ENCODE results near the gene CACNB3. TPM values are rescaled to one million over a fixed set of nuclear protein-coding genes. Genes with fewer than 3 reads are reported as not detected.

The CACNB3 gene
- polyA plus RNA-seq, 1 donor from 2014 or later = 123 TPM

GRCh38 chr12:48773686-48774085, 44.6 kb upstream of the CACNB3 start:
- Histone ChIP-seq H3K36me3 (ENCODE audit: insufficient read depth, low read length) (no peaks in the 10 kb centered on the region), H3K4me2 (ENCODE audit: low read length) (no peak overlapping the region), H4K20me1 (ENCODE audit: insufficient read depth) (no peaks in the 10 kb centered on the region), H3K27ac (ENCODE audit: low read length) (no peak overlapping the region), H3K79me2 (replicated peaks; ENCODE audit: insufficient read depth, low read length) (no peaks in the 10 kb centered on the region), H3K27me3 (ENCODE audit: insufficient read depth, low read depth, low read length) (no peaks in the 10 kb centered on the region), H3K9me3 (ENCODE audit: low read length) (no peaks in the 10 kb centered on the region), H2AFZ (ENCODE audit: low read depth, low read length) (no peak overlapping the region), H3K9ac (ENCODE audit: low read length) (no peak overlapping the region), H3K4me3 (ENCODE audit: low read length) (no peak overlapping the region), H3F3A (ENCODE audit: insufficient read depth, low read length, poor library complexity, severe bottlenecking) (no peaks in the 10 kb centered on the region), H3K9me2 (ENCODE audit: insufficient read depth, low read length) (no peaks in the 10 kb centered on the region)
- TF ChIP-seq TAF1 (IDR thresholded peaks at IDR 0.05; ENCODE audit: low read depth) (no peak), EZH2 (IDR thresholded peaks at IDR 0.05; ENCODE audit: borderline replicate concordance, insufficient read depth, low read length, poor library complexity, severe bottlenecking) (no peak), MXI1 (conservative IDR thresholded peaks at IDR 0.05; ENCODE audit: poor library complexity, severe bottlenecking) (no peak), POLR2AphosphoS5 (IDR thresholded peaks at IDR 0.05) (no peak)
- TF ChIP-seq, protein P1, sequence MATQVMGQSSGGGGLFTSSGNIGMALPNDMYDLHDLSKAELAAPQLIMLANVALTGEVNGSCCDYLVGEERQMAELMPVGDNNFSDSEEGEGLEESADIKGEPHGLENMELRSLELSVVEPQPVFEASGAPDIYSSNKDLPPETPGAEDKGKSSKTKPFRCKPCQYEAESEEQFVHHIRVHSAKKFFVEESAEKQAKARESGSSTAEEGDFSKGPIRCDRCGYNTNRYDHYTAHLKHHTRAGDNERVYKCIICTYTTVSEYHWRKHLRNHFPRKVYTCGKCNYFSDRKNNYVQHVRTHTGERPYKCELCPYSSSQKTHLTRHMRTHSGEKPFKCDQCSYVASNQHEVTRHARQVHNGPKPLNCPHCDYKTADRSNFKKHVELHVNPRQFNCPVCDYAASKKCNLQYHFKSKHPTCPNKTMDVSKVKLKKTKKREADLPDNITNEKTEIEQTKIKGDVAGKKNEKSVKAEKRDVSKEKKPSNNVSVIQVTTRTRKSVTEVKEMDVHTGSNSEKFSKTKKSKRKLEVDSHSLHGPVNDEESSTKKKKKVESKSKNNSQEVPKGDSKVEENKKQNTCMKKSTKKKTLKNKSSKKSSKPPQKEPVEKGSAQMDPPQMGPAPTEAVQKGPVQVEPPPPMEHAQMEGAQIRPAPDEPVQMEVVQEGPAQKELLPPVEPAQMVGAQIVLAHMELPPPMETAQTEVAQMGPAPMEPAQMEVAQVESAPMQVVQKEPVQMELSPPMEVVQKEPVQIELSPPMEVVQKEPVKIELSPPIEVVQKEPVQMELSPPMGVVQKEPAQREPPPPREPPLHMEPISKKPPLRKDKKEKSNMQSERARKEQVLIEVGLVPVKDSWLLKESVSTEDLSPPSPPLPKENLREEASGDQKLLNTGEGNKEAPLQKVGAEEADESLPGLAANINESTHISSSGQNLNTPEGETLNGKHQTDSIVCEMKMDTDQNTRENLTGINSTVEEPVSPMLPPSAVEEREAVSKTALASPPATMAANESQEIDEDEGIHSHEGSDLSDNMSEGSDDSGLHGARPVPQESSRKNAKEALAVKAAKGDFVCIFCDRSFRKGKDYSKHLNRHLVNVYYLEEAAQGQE (IDR thresholded peaks at IDR 0.05; ENCODE audit: borderline replicate concordance) = no peak

DNA sequence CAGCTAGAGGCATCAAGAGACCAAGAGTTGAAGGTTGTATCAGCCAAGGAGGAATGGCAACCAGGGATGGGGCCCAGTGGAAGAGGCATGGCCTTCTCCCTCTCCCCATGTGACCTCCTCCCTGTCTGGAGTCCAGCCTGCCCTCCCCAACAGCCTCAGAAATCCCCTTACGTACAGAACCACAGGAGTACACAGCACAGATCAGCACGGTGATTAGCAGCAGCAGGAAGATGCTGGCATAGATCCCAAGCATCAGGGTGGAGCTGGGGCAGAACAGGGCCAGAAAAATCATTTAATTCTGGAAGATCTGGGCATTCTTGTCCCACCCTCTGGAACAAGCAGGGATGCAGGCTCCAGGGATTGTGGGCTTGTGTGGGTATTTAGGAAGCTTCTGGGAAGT, 43.8 kb upstream of the CACNB3 start:
- Histone ChIP-seq H2AFZ (ENCODE audit: low read depth, low read length) (no peak overlapping the region), H3K9me2 (ENCODE audit: insufficient read depth, low read length) (no peaks in the 10 kb centered on the region), H3K9ac (ENCODE audit: low read length) (no peak overlapping the region), H3F3A (ENCODE audit: insufficient read depth, low read length, poor library complexity, severe bottlenecking) (no peaks in the 10 kb centered on the region), H3K4me2 (ENCODE audit: low read length) (no peak overlapping the region), H3K9me3 (ENCODE audit: low read length) (no peaks in the 10 kb centered on the region), H3K27me3 (ENCODE audit: insufficient read depth, low read depth, low read length) (no peaks in the 10 kb centered on the region), H3K36me3 (ENCODE audit: insufficient read depth, low read length) (no peaks in the 10 kb centered on the region), H4K20me1 (ENCODE audit: insufficient read depth) (no peaks in the 10 kb centered on the region), H3K4me3 (ENCODE audit: low read length) (no peak overlapping the region), H3K79me2 (replicated peaks; ENCODE audit: insufficient read depth, low read length) (no peaks in the 10 kb centered on the region), H3K27ac (ENCODE audit: low read length) (no peak overlapping the region)
- TF ChIP-seq RAD21 (conservative IDR thresholded peaks at IDR 0.05) (no peak), EP300 (conservative IDR thresholded peaks at IDR 0.05; ENCODE audit: poor library complexity, severe bottlenecking) (no peak), EZH2 (IDR thresholded peaks at IDR 0.05; ENCODE audit: borderline replicate concordance, insufficient read depth, low read length, poor library complexity, severe bottlenecking) (no peak), MXI1 (conservative IDR thresholded peaks at IDR 0.05; ENCODE audit: poor library complexity, severe bottlenecking) (no peak), POLR2AphosphoS5 (IDR thresholded peaks at IDR 0.05) (no peak), SMC3 (conservative IDR thresholded peaks at IDR 0.05; ENCODE audit: poor library complexity) (no peak), TAF1 (IDR thresholded peaks at IDR 0.05; ENCODE audit: low read depth) (no peak), CTCF (IDR thresholded peaks at IDR 0.05; ENCODE audit: poor library complexity, severe bottlenecking) (no peak)
- TF ChIP-seq, protein P1 (IDR thresholded peaks at IDR 0.05; ENCODE audit: borderline replicate concordance) = no peak

All from neural cell (in vitro differentiated cells).